BLaER1 treated with 17β-estradiol and CSF1 and Interleukin-3, amounts not matched to agents 10 nM and 100 nM (cell line): ENCODE results near the gene PISD.

Experiments
- H3K27ac ChIP-seq, 11 experiments: shearing (Covaris generic); formaldehyde crosslinking; 2 replicates each; pipeline ENCODE4 v1.8.1; 2022
- H3K27me3 ChIP-seq, 11 experiments: shearing (Covaris generic); formaldehyde crosslinking; 2 replicates each; pipeline ENCODE4 v1.8.1; 2022
- H3K36me3 ChIP-seq, 11 experiments: shearing (Covaris generic); formaldehyde crosslinking; 2 replicates each; pipeline ENCODE4 v1.8.1; 2022
- H3K4me1 ChIP-seq, 10 experiments: shearing (Covaris generic); formaldehyde crosslinking; 2 replicates each; pipeline ENCODE4 v1.8.1; 2022
- H3K4me2 ChIP-seq, 11 experiments: shearing (Covaris generic); formaldehyde crosslinking; 2 replicates each; pipeline ENCODE4 v1.8.1; 2022
- H3K4me3 ChIP-seq, 10 experiments: shearing (Covaris generic); formaldehyde crosslinking; 2 replicates each; pipeline ENCODE4 v1.8.1; 2022
- H3K9ac ChIP-seq, 11 experiments: shearing (Covaris generic); formaldehyde crosslinking; 2 replicates each; pipeline ENCODE4 v1.8.1; 2022
- H3K9me3 ChIP-seq, 11 experiments: shearing (Covaris generic); formaldehyde crosslinking; replicated peaks in 1 of 11; 2 replicates each; pipeline ENCODE4 v1.8.1; 2022
- H4K20me1 ChIP-seq, 11 experiments: shearing (Covaris generic); formaldehyde crosslinking; 2 replicates each; pipeline ENCODE4 v1.8.1; 2022
- Cebpa-rat ChIP-seq, 11 experiments: shearing (Covaris generic); IDR thresholded peaks; 2 replicates each; pipeline ENCODE4 v1.8.1; 2022

Gene PISD

DNA sequence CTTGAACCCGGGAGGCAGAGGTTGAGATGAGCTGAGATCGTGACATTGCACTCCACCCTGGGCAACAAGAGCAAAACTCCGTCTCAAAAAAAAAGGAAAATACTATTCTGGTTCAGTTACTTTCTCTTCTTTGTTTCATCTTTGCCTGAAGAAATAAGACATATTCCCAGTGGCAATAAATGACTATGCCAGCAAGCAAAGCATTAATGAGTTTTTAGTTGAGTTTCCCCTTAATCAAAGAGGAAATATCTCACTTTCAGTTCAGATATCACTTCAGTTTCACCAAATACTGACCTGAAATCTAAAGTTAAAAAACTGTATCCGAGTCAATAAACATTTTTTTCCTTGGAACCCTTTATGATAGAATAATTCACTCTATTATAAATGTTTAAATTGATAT lies 10.4 kb downstream of the PISD start:
- peaks cover 0 to 44% (median 34%) of the 10 kb centered on the region in 10 experiments; a peak in 19 of 20 replicates for H3K4me1 ChIP-seq
- H3K27ac ChIP-seq = no peak overlapping the region; a peak in 1 of 22 replicates
- H3K4me2 ChIP-seq = peak overlapping the region in 2 of 11 experiments; percentile 20 to 32; a peak in 1 of 22 replicates
- no peaks in the 10 kb centered on the region for H3K9me3 ChIP-seq
- no peak for TF ChIP-seq Cebpa-rat (IDR thresholded peaks at IDR 0.05)
- H3K9ac ChIP-seq = no peak overlapping the region
- no peak overlapping the region for H3K4me3 ChIP-seq
- H3K27me3 ChIP-seq = no peaks in the 10 kb centered on the region
- H3K36me3 ChIP-seq = peaks cover 29 to 47% (median 37%) of the 10 kb centered on the region in 11 experiments
- H4K20me1 ChIP-seq = peaks cover 0 to 60% (median 11%) of the 10 kb centered on the region in 11 experiments; a peak in 11 of 22 replicates

DNA sequence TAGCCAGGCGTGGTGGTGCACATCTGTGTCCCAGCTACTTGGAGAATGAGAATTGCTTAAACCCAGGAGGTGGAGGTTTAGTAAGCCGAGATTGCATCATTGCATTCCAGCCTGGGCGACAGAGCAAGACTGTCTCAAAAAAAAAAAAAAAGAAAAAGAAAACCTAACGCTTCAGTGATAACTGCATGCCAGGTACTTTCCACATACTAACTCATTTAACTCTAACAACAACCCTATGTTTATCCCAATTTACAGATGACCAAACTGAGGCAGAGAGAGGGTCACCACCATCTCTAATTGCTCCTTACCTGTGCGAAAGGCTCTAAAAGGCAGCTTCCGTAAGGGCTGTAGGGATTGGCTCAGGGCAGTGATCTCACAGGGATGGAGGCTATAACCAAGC lies 11.6 kb downstream of the PISD start:
- no peak overlapping the region for H3K4me3 ChIP-seq
- H3K36me3 ChIP-seq = peaks cover 36 to 55% (median 46%) of the 10 kb centered on the region in 11 experiments
- TF ChIP-seq Cebpa-rat (IDR thresholded peaks at IDR 0.05) = peak in 3 of 11 experiments; percentile 23 to 66 (median 55); a peak in 4 of 22 replicates
- peak overlapping the region in 8 of 11 experiments; percentile 11 to 71 (median 49); a peak in 15 of 22 replicates for H3K4me2 ChIP-seq
- peak overlapping the region in 6 of 11 experiments; percentile 27 to 66 (median 60); a peak in 9 of 22 replicates for H3K27ac ChIP-seq
- H3K4me1 ChIP-seq = peaks cover 0 to 50% (median 35%) of the 10 kb centered on the region in 10 experiments; a peak in 19 of 20 replicates
- H4K20me1 ChIP-seq = peaks cover 0 to 50% (median 11%) of the 10 kb centered on the region in 11 experiments; a peak in 11 of 22 replicates
- peak overlapping the region in 5 of 11 experiments; percentile 2 to 32 (median 9); a peak in 5 of 22 replicates for H3K9ac ChIP-seq
- no peaks in the 10 kb centered on the region for H3K9me3 ChIP-seq
- H3K27me3 ChIP-seq = no peaks in the 10 kb centered on the region

DNA sequence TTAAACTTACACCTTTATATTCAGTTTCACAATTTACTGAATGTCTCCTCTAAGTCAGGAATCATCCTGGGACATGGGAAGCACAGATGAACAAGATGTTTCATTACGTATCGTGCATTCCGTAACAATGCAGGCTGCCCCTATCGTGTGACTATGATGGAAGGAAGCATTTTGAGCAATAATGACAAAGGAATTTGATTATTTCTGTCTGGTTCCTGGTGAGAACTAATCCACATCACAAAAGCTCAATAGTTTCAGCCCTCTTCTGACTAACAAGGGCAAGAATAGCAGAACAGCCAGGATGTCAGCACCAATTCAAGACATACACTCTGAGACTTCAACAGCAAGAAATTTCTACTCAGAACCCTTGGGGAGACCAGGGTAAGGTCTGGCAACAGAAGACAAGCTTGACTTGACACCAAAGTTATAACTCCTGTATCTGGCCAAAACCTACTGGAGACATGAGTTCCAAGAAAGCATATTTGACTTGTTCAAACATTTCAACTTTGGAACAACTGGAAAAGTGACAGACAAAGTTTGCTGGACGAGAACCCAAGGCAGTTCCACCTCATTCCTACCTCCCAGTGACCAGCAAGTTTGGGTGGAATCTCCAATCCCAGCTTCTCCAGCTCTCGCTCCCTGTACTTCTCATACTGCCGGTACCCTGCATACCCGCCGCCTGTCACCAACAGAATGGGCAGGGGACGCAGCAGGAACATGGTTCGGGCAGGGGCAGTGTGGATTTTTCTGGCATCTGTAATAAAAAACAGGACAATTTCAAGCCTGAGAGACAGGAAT lies 14.3 kb downstream of the PISD start:
- no peak for TF ChIP-seq Cebpa-rat (IDR thresholded peaks at IDR 0.05)
- Histone ChIP-seq H3K27ac (peak overlapping the region in 1 of 11 experiments; percentile 12; a peak in 1 of 22 replicates), H3K4me2 (no peak overlapping the region), H3K4me1 (peaks cover 0 to 45% (median 32%) of the 10 kb centered on the region in 10 experiments; a peak in 19 of 20 replicates), H3K9ac (no peak overlapping the region), H3K36me3 (peaks cover 45 to 66% (median 57%) of the 10 kb centered on the region in 11 experiments), H3K27me3 (no peaks in the 10 kb centered on the region), H4K20me1 (peaks cover 0 to 26% (median 0%) of the 10 kb centered on the region in 11 experiments; a peak in 7 of 22 replicates), H3K9me3 (no peaks in the 10 kb centered on the region), H3K4me3 (no peak overlapping the region)

DNA sequence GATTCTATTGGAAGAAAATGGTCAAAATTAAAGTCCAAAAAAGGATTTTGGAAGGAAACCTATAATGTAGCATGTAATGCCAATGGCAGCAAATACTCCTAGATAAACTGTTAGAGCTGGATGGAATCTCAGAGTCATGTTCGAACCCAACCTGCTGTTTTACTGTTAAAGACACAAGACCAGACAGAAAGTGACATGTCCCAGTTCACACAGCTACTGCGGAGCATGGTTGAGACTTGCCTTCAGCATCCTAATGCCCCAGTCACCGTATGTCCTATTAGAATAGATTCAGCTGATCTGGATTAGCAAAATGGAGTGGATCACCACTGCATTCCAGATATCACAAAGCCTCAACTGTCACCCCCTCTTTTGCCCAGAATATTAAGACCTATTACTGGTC lies 14.9 kb downstream of the PISD start:
- H3K36me3 ChIP-seq = peaks cover 45 to 72% (median 64%) of the 10 kb centered on the region in 11 experiments
- peaks cover 0 to 50% (median 33%) of the 10 kb centered on the region in 10 experiments; a peak in 19 of 20 replicates for H3K4me1 ChIP-seq
- H3K27ac ChIP-seq = no peak overlapping the region

DNA sequence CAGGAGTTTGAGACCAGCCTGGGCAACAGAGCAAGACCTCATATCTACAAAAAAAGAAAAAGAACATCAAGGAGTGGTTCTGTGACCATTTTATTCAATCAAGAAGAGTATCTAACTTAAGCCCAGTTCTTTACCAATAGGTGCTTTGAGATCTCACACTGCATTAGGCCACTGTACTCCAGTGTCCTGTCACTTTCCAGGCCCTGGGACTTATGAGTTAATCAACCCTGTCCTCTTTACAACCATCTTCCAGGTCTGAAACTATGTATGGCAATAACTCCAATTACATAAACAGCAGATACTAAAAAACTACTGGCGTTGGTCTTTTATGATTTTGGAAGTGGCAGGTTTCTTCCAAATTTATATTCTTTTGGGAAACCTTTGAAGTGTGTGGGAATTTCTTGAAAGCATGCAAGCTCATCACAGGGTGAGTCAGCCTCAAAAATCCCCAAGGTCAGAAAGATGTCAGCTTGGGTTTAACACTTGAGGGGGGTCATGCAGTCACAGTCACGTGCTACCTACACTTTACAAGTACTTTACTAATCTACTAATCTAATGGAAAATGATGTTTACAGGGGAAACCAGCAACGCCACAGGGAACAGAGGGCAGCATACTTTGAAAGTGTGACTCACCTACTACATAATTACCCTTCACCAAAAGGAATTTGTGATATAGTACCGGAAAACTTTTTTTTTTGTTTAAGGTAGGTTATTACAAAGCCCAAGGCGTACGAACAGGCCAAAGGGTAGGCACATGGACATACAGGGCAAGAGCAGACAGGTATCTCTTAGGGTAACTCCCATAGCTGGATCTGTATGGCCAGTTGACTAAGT lies 15.6 kb downstream of the PISD start:
- Histone ChIP-seq H3K4me3 (no peak overlapping the region), H4K20me1 (peaks cover 0 to 23% (median 0%) of the 10 kb centered on the region in 11 experiments; a peak in 5 of 22 replicates), H3K27ac (no peak overlapping the region), H3K36me3 (peaks cover 45 to 79% (median 69%) of the 10 kb centered on the region in 11 experiments), H3K9ac (no peak overlapping the region), H3K4me2 (no peak overlapping the region), H3K27me3 (no peaks in the 10 kb centered on the region), H3K4me1 (peaks cover under 1 to 50% (median 32%) of the 10 kb centered on the region in 10 experiments), H3K9me3 (no peaks in the 10 kb centered on the region)
- TF ChIP-seq Cebpa-rat (IDR thresholded peaks at IDR 0.05) = no peak

More for the DNA sequence above, 14.9 kb downstream of the PISD start:
- H3K27me3 ChIP-seq = no peaks in the 10 kb centered on the region
- H3K9me3 ChIP-seq = no peaks in the 10 kb centered on the region
- no peak overlapping the region for H3K9ac ChIP-seq
- H3K4me2 ChIP-seq = no peak overlapping the region
- H3K4me3 ChIP-seq = no peak overlapping the region
- no peak for TF ChIP-seq Cebpa-rat (IDR thresholded peaks at IDR 0.05)
- peaks cover 0 to 23% (median 0%) of the 10 kb centered on the region in 11 experiments; a peak in 6 of 22 replicates for H4K20me1 ChIP-seq

DNA sequence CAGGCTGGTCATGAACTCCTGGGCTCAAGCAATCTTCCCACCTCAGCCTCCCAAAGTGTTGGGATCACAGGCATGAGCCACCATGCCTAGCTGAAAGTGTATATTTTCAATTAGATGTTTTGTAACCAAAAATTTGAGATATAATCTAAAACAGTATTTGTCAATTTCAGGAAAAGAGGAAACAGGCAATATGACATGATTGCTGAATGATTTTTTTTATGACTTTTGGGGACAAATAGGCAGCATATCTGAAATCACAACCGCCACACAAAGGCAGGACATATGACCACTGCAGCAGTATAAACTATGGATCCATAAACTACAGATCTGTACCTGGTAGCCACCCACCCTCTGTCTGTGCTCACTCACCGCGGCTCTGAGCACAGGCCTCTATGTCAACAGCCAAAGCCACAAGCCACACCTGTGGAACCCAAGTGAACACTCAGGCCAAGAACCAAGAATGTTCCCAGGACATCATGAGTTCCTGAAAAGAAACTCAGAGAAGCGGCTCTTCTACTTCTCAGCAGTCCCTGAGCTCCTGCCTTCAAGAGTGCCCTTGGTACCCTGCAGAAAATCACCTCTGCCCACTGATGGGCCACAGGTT lies 22.5 kb downstream of the PISD start:
- H3K4me3 ChIP-seq = peak overlapping the region; percentile 56 to 82 (median 70); a peak in 17 of 20 replicates
- H3K27ac ChIP-seq = peak overlapping the region; percentile 71 to 98 (median 96); a peak in 21 of 22 replicates

DNA sequence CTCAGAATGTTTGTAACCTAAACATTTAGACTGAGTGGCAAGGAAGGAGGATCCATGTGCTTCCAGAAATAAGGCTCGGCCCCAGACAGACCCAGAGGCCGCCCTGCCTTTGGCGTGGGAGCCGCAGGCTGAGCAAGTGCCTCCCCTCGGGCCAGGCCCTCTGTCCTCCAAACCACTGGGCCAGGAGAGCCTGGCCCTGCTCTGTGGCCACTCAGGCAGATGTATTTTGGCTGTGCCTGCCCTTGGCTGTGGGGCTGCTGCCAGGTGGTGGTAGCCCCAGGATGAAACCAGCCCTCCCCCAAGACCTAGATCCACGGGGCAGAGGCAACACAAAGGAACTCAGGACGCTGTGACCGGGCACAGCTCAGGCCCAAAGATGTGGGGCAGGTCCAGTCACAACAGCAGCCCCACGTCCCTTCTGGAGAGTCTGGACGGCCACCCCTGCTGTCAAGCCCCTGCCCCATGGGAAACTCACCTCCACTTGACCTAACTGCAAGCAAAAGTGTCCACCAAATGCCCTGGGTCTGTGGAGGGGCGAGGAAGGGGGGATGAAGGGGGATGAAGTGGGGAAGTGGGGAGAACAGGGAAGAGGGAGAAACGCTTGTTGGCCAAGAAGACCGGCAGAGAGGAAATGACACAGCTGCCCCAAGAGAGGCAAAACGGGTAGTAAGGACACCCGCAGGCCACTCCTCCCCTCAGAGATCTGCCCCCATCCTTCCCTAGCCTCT lies 24.0 kb downstream of the PISD start:
- no peaks in the 10 kb centered on the region for H3K27me3 ChIP-seq
- peak overlapping the region; percentile 85 to 95 (median 91) for H3K9ac ChIP-seq
- H3K27ac ChIP-seq = peak overlapping the region; percentile 71 to 98 (median 96)
- peaks cover under 1 to 30% (median 17%) of the 10 kb centered on the region in 11 experiments; a peak in 18 of 22 replicates for H3K36me3 ChIP-seq
- no peaks in the 10 kb centered on the region for H3K9me3 ChIP-seq
- H3K4me1 ChIP-seq = peaks cover 76 to 91% (median 82%) of the 10 kb centered on the region in 10 experiments
- peaks cover 28 to 46% (median 33%) of the 10 kb centered on the region in 11 experiments; a peak in 20 of 22 replicates for H4K20me1 ChIP-seq
- H3K4me2 ChIP-seq = peak overlapping the region; percentile 84 to 100 (median 97)
- TF ChIP-seq Cebpa-rat (IDR thresholded peaks at IDR 0.05) = no peak
- peak overlapping the region; percentile 56 to 82 (median 70) for H3K4me3 ChIP-seq

More for the DNA sequence above, 22.5 kb downstream of the PISD start:
- Histone ChIP-seq H3K4me2 (peak overlapping the region; percentile 84 to 100 (median 97)), H3K9ac (peak overlapping the region; percentile 85 to 95 (median 91); a peak in 20 of 22 replicates), H3K36me3 (peaks cover 2 to 30% (median 20%) of the 10 kb centered on the region in 11 experiments; a peak in 17 of 22 replicates), H4K20me1 (peaks cover 16 to 35% (median 19%) of the 10 kb centered on the region in 11 experiments; a peak in 20 of 22 replicates), H3K9me3 (no peaks in the 10 kb centered on the region), H3K4me1 (peaks cover 61 to 86% (median 73%) of the 10 kb centered on the region in 10 experiments), H3K27me3 (no peaks in the 10 kb centered on the region)
- TF ChIP-seq Cebpa-rat (IDR thresholded peaks at IDR 0.05) = no peak
